Effector memory CD8-positive, alpha-beta T cell (primary cell): Measurements from ENCODE around the gene DOLPP1.

Experiments
- ATAC-seq: fragments of 150-1000 bp; cut with Tn5 transposase; replicated peaks from 2 replicates; pipeline ENCODE4 v1.10.0; 2021; ENCODE audit warnings: mild to moderate bottlenecking, moderate library complexity
- DNase-seq, 3 experiments: peaks; one replicate each; pipeline ENCODE4 v3.0.0; 2021
- H3K27ac Mint-ChIP-seq, 2 donors: one replicate each; pipeline ENCODE4 v1.8.0; 2022; ENCODE audit warnings: mild to moderate bottlenecking in 2 of 2, mixed read lengths in 2 of 2, moderate library complexity in 2 of 2
- H3K27me3 Mint-ChIP-seq, 2 donors: one replicate each; pipeline ENCODE4 v1.8.0; 2022; ENCODE audit warnings: mixed read lengths in 2 of 2
- H3K36me3 Mint-ChIP-seq: one replicate; pipeline ENCODE4 v1.8.0; 2022; ENCODE audit warnings: mild to moderate bottlenecking, moderate library complexity, mixed read lengths; ENCODE audit not compliant: insufficient read depth
- H3K4me1 Mint-ChIP-seq, 2 donors: one replicate each; pipeline ENCODE4 v1.8.0; 2022; ENCODE audit warnings: low read depth in 2 of 2, mixed read lengths in 2 of 2
- H3K4me3 Mint-ChIP-seq, 2 donors: one replicate each; pipeline ENCODE4 v1.8.0; 2022; ENCODE audit warnings: mild to moderate bottlenecking in 2 of 2, mixed read lengths in 2 of 2, moderate library complexity in 2 of 2
- H3K9me3 Mint-ChIP-seq, 2 donors: one replicate each; pipeline ENCODE4 v1.8.0; 2022; ENCODE audit warnings: mixed read lengths in 2 of 2

Gene DOLPP1

DNA sequence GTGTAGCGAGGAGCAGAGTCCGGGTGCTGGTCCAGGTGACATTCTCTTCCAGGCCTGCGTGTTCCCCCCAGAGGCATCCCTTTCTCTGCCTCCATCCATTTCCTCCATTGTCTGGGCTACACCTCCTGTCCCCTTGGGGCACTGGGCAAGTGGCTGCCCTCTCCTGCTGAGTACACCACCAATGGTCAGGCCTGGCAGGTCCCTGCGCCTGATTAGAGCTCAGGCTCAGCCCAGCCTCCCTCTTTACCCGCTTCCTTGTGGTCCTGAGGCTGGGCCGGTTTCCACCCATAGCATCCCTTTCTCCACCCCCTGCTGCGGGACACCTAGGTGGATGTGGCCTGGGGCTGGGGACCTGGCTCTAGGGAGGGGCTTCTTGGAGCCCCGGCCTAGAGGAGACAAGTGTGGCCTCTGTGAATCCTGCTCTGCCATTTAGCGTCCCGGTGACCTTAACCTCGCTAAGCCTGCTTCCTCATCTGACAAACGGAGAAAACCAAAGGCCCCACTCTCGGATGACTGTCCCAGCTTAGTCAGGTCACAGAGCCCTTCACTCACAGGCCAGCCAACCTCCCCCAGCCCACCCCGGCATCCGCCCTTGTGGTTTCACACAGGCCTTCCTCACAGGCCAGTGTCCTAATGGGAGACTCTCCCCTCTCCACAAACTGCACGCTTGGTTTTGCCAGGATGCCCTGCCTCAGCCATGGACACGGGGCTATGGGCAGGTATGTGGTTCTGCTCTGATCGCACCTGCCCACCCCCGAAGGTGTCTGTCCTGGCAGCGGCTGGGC is 12.9 kb downstream of the DOLPP1 start:
- no peaks in the 10 kb centered on the region for H3K27me3 Mint-ChIP-seq
- no peaks in the 10 kb centered on the region for H3K9me3 Mint-ChIP-seq
- ATAC-seq (no peak), DNase-seq (no peak)
- H3K4me1 Mint-ChIP-seq, result no peaks in the 10 kb centered on the region
- H3K36me3 Mint-ChIP-seq, result peaks cover 11% of the 10 kb centered on the region
- no peak overlapping the region for H3K4me3 Mint-ChIP-seq
- H3K27ac Mint-ChIP-seq, result peak overlapping the region in 1 of 2 donors; percentile 49

DNA sequence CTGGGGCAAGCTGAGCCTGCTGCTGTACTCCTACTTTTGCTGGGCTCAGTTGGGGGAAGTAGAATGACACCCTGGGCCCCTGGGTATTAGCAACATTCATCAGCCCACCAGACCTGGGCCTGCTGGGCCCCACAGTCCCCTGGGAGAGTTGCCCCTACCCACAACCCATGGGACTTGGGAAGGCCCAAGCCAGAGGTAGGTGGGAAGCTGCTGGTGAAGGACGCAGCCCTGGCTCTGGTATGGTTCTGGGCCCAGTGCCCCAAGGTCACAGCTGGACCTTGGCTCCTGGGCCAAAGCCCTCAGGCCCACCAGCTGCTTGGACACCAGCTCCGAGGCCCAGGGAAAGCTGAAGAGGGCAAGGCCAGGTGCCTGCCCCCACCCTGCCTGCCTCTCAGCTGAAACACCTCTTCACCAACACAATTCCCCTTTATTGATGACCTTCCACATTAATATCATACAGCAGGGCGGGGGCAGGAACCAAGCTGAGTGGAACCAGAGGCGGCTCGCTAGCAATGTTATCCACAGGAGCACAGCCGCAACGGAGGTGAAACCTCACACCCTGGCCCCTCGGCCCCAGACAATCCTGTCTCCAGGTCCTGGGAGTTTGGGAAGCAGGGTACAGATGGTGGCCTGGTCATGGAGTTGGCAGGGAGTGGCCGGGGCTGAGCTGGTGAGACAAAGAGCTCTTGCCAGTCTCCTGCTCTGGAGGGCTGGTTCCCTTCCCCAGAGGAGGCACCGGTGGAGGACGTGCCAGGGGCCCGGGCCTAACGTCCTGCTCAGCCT is 13.7 kb downstream of the DOLPP1 start:
- no peaks in the 10 kb centered on the region for H3K4me1 Mint-ChIP-seq
- H3K27me3 Mint-ChIP-seq, result no peaks in the 10 kb centered on the region
- DNase-seq (no peak), ATAC-seq (no peak)
- no peaks in the 10 kb centered on the region for H3K9me3 Mint-ChIP-seq
- H3K27ac Mint-ChIP-seq, result peak overlapping the region in 1 of 2 donors; percentile 49
- no peak overlapping the region for H3K4me3 Mint-ChIP-seq
- peaks cover 9% of the 10 kb centered on the region for H3K36me3 Mint-ChIP-seq

DNA sequence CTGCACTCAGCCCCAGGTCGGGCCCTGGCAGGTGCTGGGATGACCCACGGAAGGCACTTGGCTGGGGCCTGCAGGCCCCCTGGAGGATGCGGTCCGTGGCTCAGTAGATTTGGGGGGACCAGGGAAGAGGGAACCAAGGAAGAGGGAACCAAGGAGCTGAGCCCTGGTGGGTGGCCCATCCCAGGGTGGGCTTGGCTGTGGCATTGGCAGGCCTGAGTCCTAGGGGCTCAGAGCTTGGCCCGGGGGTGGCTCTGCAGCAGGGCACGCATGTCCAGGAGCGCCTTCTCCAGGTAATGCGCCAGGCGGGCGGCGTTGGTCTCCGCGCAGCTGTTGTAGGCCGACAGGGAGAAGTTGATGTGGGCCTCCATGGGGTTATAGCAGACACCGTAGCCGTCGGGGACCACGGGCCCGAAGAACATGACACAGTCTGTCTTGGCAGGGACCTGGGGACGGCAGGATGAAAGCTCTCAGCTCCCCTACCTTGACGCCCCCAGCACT is 14.3 kb downstream of the DOLPP1 start:
- no peak for DNase-seq
- ATAC-seq, result no peak

DNA sequence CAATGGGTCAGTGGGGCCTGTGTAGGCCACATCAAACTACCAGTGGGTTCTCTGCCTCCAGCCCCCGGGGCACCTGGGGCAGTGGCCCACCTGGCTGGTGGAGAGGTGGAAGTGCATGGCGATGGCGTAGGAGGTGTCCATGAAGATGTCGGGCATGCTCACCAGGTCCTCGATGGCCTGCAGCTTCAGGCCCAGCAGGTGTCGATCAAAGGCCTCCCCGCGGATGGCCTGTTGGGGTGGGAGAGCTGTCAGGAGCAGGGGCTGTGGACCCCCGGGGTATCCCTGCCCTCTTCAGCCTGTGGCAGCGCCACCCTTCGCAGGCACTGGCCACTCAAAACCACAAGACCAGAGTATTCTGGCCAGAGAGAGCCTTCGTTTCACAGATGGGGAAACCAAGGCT is 15.0 kb downstream of the DOLPP1 start:
- Mint-ChIP-seq H3K4me3 (no peak overlapping the region), H3K9me3 (no peaks in the 10 kb centered on the region), H3K4me1 (no peaks in the 10 kb centered on the region), H3K36me3 (peaks cover 6% of the 10 kb centered on the region), H3K27ac (no peak overlapping the region), H3K27me3 (no peaks in the 10 kb centered on the region)
- DNase-seq (no peak), ATAC-seq (no peak)

More for the DNA sequence above, 14.3 kb downstream of the DOLPP1 start:
- Mint-ChIP-seq H3K27me3 (no peaks in the 10 kb centered on the region), H3K9me3 (no peaks in the 10 kb centered on the region), H3K4me1 (no peaks in the 10 kb centered on the region), H3K36me3 (peaks cover 6% of the 10 kb centered on the region), H3K4me3 (no peak overlapping the region), H3K27ac (no peak overlapping the region)

DNA sequence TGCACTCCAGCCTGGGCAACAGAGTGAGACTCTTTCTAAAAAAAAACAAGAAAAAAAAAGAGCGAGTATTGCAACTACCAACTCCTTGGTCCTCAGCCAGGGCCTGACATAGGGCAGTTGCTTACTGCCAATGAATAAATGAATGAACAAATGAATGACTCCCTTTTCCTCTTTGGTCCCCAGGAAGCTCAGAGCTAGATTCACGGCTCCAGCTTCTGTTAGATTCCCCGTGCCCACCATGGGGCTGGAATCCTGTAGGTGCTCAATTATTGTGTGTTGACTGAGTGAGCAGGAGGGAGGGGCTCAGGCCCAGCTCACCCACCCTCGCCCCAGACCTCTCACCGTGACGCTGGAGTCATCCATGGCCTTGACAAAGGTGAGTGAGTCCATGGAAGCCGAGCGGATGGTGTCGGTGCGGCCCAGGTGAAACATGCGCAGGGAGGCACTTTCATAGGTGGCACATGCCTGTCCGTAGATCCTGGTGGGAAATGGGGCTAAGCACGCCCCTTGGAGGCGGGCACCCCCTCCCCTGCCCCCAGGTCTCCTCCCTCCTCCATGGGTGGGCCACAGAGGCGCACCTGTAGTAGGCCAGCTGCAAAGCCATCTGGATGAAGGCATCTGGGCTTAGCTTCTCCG is 16.9 kb downstream of the DOLPP1 start:
- no peak for DNase-seq
- H3K4me1 Mint-ChIP-seq, result no peaks in the 10 kb centered on the region
- ATAC-seq, result no peak
- H3K4me3 Mint-ChIP-seq, result no peak overlapping the region
- H3K9me3 Mint-ChIP-seq, result no peaks in the 10 kb centered on the region
- no peaks in the 10 kb centered on the region for H3K27me3 Mint-ChIP-seq
- no peak overlapping the region for H3K27ac Mint-ChIP-seq
- peaks cover 3% of the 10 kb centered on the region for H3K36me3 Mint-ChIP-seq

DNA sequence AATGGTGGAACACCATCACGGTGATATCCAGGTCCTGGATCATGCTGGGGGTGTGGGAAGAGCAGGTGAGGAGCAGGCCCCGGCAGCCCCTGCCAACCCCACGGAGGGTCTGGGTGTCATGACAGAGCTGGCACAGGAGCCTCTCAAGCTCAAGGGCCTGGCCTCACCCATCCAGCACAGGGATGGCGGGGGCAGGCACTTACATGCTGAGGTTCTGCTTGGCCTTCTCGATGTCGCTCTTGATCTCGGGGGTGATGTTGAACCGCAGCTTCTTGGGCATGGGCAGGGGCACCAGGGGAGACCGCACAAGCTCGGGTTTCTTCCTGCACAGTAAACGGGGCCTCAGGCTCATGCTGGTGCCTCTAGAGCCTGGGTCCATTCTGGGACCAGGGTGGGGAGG is 17.4 kb downstream of the DOLPP1 start:
- no peak overlapping the region for H3K27ac Mint-ChIP-seq
- H3K27me3 Mint-ChIP-seq, result no peaks in the 10 kb centered on the region
- no peak for DNase-seq

DNA sequence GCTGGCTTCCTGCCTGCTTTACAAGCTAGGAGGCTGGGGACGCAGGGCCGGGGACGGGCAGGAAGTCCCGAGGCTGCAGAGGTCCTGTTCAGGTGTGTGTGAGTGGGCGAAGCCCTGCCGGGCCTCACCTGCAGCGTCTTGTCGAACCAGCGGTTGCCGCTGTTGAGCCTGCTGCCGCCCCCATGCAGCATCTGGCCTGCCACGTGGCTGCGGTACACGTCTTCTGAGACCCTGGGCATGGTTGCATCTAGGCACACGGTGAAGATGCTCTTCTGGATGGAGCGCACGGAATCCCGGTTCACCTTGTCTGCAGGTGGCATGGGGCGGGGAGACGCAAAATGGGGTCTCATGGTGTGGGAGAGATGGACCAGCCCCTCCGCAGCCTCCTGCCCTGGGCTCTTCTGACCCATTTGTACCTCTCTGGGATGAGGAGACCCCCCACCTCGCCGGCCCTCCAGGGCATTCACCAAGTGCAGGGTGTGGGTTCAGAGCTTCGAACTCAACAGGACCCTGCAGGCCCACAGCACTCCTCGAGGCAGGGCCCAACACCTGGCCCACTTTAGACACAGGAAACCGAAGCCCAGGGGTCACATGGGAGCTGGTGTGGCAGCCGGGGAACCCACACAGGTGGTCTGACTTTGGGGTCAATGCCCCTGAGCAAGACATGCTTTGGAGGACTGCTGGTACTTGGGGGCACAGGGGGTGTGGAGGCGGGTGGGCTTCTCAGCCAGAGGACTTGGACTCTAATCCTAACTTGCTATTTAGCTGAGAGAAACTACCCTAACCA is 19.7 kb downstream of the DOLPP1 start:
- no peak for ATAC-seq
- peaks cover 3% of the 10 kb centered on the region for H3K36me3 Mint-ChIP-seq
- no peak overlapping the region for H3K27ac Mint-ChIP-seq
- H3K4me1 Mint-ChIP-seq, result no peaks in the 10 kb centered on the region
- H3K9me3 Mint-ChIP-seq, result no peaks in the 10 kb centered on the region
- DNase-seq, result no peak
- no peaks in the 10 kb centered on the region for H3K27me3 Mint-ChIP-seq
- no peak overlapping the region for H3K4me3 Mint-ChIP-seq

More for the DNA sequence above, 17.4 kb downstream of the DOLPP1 start:
- ATAC-seq, result no peak
- H3K36me3 Mint-ChIP-seq, result peaks cover 3% of the 10 kb centered on the region
- no peaks in the 10 kb centered on the region for H3K9me3 Mint-ChIP-seq
- H3K4me1 Mint-ChIP-seq, result no peaks in the 10 kb centered on the region
- no peak overlapping the region for H3K4me3 Mint-ChIP-seq

DNA sequence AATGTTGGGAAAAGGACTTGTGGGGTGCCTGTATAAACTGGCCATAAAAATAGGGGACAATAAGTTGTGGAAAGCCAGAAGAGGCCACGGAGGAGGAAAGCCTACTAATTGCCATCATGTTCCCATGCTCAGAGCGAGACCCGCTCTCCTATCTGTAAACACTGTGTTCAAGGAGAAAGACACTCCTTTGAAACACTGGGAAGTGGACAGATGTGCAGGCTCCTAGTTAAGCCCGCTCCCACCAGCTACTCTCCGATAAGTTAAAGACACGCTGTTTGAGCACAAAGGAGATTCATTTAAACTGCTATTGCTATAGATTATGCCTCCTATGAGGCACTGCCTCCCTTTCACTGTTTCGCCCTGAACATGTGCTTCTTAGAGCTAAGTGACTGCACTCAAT is 20.4 kb downstream of the DOLPP1 start:
- no peak overlapping the region for H3K27ac Mint-ChIP-seq
- no peaks in the 10 kb centered on the region for H3K9me3 Mint-ChIP-seq
- H3K4me1 Mint-ChIP-seq, result no peaks in the 10 kb centered on the region
- peaks cover 3% of the 10 kb centered on the region for H3K36me3 Mint-ChIP-seq
- H3K27me3 Mint-ChIP-seq, result no peaks in the 10 kb centered on the region
- DNase-seq, result no peak
- no peak for ATAC-seq
- no peak overlapping the region for H3K4me3 Mint-ChIP-seq

DNA sequence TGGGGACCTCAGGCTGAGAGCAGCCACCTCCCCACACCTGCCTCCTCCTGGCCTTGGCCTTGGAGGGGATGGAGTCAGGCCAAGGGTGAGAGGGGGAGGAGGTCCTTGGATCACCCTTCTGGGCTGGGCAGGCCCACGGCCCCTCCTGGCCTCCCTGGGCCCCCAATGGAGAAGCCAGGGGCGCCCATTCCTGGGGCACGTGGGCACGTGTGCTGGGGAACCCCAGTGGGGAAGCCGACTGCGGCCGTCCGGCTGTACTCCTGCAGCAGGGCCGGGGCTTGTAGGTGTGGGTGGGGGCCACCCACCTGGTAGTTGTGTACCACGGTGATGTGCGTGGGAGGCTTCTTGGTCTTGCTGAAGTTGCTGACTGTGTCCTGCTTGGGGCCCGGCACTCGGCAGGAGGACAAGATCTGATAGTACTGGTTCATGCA is 21.2 kb downstream of the DOLPP1 start:
- H3K27me3 Mint-ChIP-seq, result no peaks in the 10 kb centered on the region
- H3K9me3 Mint-ChIP-seq, result no peaks in the 10 kb centered on the region
- no peak overlapping the region for H3K27ac Mint-ChIP-seq
- no peak for DNase-seq
- H3K4me3 Mint-ChIP-seq, result no peak overlapping the region
- H3K36me3 Mint-ChIP-seq, result peaks cover 5% of the 10 kb centered on the region
- no peaks in the 10 kb centered on the region for H3K4me1 Mint-ChIP-seq
- no peak for ATAC-seq

DNA sequence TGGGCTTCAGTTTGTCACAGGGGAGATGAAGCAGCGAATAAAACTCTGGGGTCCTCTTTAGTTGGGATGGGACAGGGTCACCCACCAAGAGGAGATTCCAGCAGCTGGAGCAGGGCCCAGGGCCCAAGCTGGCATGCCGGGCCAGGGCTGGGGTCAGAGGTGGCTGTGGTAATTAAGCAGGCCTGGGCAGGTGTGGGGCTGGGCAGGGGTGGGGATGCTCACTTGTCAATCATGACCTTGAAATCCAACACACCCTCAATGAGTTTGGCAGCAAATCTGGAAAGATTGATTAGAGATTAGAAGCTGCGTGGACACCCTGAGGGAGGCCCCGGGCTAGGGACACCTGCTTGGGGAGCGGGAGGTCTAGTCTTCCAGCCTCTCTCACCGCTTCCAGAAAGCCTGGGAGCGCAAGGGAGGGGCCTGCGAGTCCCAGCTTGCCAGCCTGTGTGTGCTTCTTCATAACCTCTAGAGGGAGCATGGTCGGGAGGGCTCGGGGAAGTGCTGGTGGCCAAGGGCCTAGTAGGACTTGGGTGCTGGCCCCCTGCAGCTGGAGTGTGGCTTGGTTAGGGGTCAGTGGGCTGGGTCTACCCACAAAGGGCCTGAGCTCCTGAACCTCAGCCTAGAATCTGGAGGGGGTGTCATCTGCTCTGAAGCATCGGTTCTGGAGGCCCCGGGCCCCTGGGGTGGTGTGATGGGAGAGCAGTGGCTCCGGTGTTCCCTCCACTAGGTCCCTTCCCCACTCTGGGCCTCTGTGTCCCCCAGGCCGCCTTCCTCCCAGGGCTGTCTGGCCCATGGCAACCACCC is 22.1 kb downstream of the DOLPP1 start:
- DNase-seq (no peak), ATAC-seq (peak; percentile 45)
- no peaks in the 10 kb centered on the region for H3K4me1 Mint-ChIP-seq
- no peaks in the 10 kb centered on the region for H3K9me3 Mint-ChIP-seq
- H3K4me3 Mint-ChIP-seq, result no peak overlapping the region
- peaks cover 5% of the 10 kb centered on the region for H3K36me3 Mint-ChIP-seq
- H3K27me3 Mint-ChIP-seq, result no peaks in the 10 kb centered on the region
- H3K27ac Mint-ChIP-seq, result no peak overlapping the region

DNA sequence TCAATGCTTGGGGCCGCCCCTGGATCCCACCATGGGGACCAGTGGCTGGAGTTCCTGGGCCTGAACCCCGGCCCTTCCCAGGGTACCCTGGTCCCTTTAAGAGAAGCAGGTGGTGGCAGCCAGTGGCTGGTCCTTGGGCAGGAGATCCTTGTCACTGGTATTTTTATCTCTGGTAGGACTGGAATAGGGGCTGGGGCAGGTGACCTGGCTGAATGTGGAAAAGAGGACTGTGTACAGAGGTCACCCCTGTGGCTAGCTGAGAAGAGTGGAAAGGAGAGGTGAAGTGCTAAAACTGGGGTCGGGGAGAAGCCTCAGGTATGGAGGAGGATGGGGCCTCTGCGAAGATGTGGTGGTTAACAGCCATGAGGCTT is 22.7 kb downstream of the DOLPP1 start:
- H3K4me1 Mint-ChIP-seq, result no peaks in the 10 kb centered on the region
- H3K27me3 Mint-ChIP-seq, result no peaks in the 10 kb centered on the region
- ATAC-seq (no peak), DNase-seq (no peak)
- no peak overlapping the region for H3K4me3 Mint-ChIP-seq
- no peaks in the 10 kb centered on the region for H3K9me3 Mint-ChIP-seq
- H3K36me3 Mint-ChIP-seq, result peaks cover 7% of the 10 kb centered on the region
- H3K27ac Mint-ChIP-seq, result no peak overlapping the region

DNA sequence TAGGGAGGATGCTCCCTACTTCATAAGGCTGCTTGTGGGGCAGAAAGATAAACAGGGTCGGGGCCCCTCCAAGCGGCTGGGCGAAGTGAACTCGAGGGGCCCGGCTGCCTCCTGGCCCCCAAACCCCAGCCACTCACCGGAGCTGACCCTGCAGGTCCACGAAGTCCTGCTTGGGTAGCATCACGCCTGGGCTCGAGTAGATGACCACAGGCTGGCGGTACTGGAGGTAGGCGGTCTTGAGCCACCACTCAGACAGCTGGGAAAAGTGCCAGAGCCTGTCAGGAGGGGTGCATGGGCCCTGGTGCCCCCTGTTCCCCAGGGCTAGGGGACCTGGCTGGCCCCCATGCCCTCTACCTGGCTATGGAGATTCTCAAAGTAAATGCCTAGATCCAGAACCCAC is 23.1 kb downstream of the DOLPP1 start:
- Mint-ChIP-seq H3K36me3 (peaks cover 6% of the 10 kb centered on the region), H3K9me3 (no peaks in the 10 kb centered on the region), H3K4me3 (no peak overlapping the region), H3K27me3 (no peaks in the 10 kb centered on the region), H3K27ac (no peak overlapping the region), H3K4me1 (peaks cover 0 to 2% of the 10 kb centered on the region in 2 donors)
- DNase-seq, result no peak
- ATAC-seq, result no peak
